Panc1 (cell line): ENCODE measurements around the gene GARIN1A. TPM values are rescaled to one million over a fixed set of nuclear protein-coding genes. Genes with fewer than 3 reads are reported as not detected.

Experiments used
- ATAC-seq: fragments of 200-7000 bp; cut with Tn5 transposase; 2 replicates; pipeline ENCODE4 v1.9.1; 2020; ENCODE audit warnings: mild to moderate bottlenecking, moderate library complexity
- BruUV-seq: library from RNA; stranded (reverse); fragments of 400-500 nt; replicated peaks from 2 replicates; lab custom pipeline; 2021; lab: Mats Ljungman, UMichigan
- CTCF ChIA-PET: fragments of 300-600 bp; sonication (Branson Sonifier 250); formaldehyde crosslinking; loops from one replicate; lab custom pipeline; 2022; ENCODE audit warnings: antibody characterized with exemption; lab: Charles Lee
- POLR2A ChIA-PET: fragments of 300-600 bp; sonication (Branson Sonifier 250); formaldehyde crosslinking; loops from one replicate; lab custom pipeline; 2022; ENCODE audit warnings: antibody characterized with exemption; lab: Charles Lee
- DNase-seq: peaks from one replicate; pipeline ENCODE4 v3.0.0-alpha.2; 2010; ENCODE audit warnings: low read depth, low spot score
- H3K27ac ChIP-seq: 2 replicates; pipeline ENCODE4 v1.5.1; 2011; ENCODE audit warnings: mild to moderate bottlenecking, low read length, inconsistent platforms
- H3K27me3 ChIP-seq: fragments of 200-500 bp; sonication (Bioruptor generic); 2 replicates; pipeline ENCODE4 v1.6.0; 2014; ENCODE audit warnings: low read length, inconsistent platforms; ENCODE audit not compliant: control insufficient read depth, insufficient read depth
- H3K36me3 ChIP-seq: fragments of 200-500 bp; sonication (Bioruptor generic); 2 replicates; pipeline ENCODE4 v1.5.1; 2014; ENCODE audit warnings: inconsistent platforms, mild to moderate bottlenecking, low read length, moderate library complexity; ENCODE audit not compliant: control insufficient read depth, insufficient read depth
- H3K4me1 ChIP-seq: 2 replicates; pipeline ENCODE4 v1.5.1; 2011; ENCODE audit warnings: inconsistent platforms, mild to moderate bottlenecking, low read length, moderate library complexity; ENCODE audit not compliant: control insufficient read depth, insufficient read depth
- H3K4me3 ChIP-seq, 2 experiments: 2 replicates each; pipeline ENCODE4 v1.5.1; 2011 to 2012; ENCODE audit warnings: low read depth in 2 of 2, low read length in 2 of 2, mild to moderate bottlenecking in 2 of 2, inconsistent platforms in 1 of 2, moderate library complexity in 1 of 2
- H3K9me3 ChIP-seq: fragments of 200-500 bp; sonication (Bioruptor generic); 2 replicates; pipeline ENCODE4 v1.5.1; 2014; ENCODE audit warnings: low read depth, mild to moderate bottlenecking, inconsistent platforms, low read length, moderate library complexity; ENCODE audit not compliant: control insufficient read depth, insufficient read depth
- CTCF ChIP-seq: fragments of 450-650 bp; IDR thresholded peaks from 2 replicates; pipeline ENCODE4 v1.5.1; 2017; ENCODE audit warnings: mild to moderate bottlenecking
- POLR2AphosphoS5 ChIP-seq: IDR thresholded peaks from 2 replicates; pipeline ENCODE4 v1.6.1; 2012; ENCODE audit warnings: mild to moderate bottlenecking, low read depth, low read length, moderate library complexity
- SIN3A ChIP-seq: IDR thresholded peaks from 2 replicates; pipeline ENCODE4 v1.6.1; 2012; ENCODE audit warnings: low read depth, mild to moderate bottlenecking, low read length, moderate library complexity, borderline replicate concordance; ENCODE audit not compliant: insufficient read depth
- TCF7L2 ChIP-seq: IDR thresholded peaks from 2 replicates; pipeline ENCODE4 v1.6.1; 2011; ENCODE audit warnings: mild to moderate bottlenecking, low read depth, low read length, inconsistent platforms
- in situ Hi-C: cut with HindIII; loops from 2 replicates; pipeline ENCODE4 v1.10.0; 2016; ENCODE audit warnings: low sequenced_read_pairs, low pct_unique_long_range_greater_than_20kb
- intact Hi-C: fragments of 100-400 bp; cut with micrococcal nuclease; formaldehyde crosslinking; loops from one replicate; pipeline ENCODE4 v1.10.0; 2022; ENCODE audit not compliant: unreplicated experiment
- total RNA-seq: library from RNA; stranded (reverse); gene quantifications from one replicate; pipeline ENCODE4 v1.2.1, GENCODE V29; 2021; ENCODE audit not compliant: unreplicated experiment
- TF ChIP-seq, protein P1 (sequence below), 2 experiments: IDR thresholded peaks; 2 replicates each; pipeline ENCODE4 v1.6.1; 2011 to 2012; ENCODE audit warnings: low read depth in 2 of 2, control low read depth in 1 of 2, low read length in 1 of 2, mild to moderate bottlenecking in 1 of 2, moderate library complexity in 1 of 2; ENCODE audit not compliant: insufficient read depth in 1 of 2

GARIN1A gene
- total RNA-seq, 1 experiment from 2014 or later = 1.2 TPM

GRCh38 chr7:128691227-128691626, 19.1 kb downstream of the GARIN1A start:
- no peak for TF ChIP-seq TCF7L2
- no peak for TF ChIP-seq CTCF
- TF ChIP-seq SIN3A = no peak
- no peak for TF ChIP-seq POLR2AphosphoS5
- TF ChIP-seq, protein P1, sequence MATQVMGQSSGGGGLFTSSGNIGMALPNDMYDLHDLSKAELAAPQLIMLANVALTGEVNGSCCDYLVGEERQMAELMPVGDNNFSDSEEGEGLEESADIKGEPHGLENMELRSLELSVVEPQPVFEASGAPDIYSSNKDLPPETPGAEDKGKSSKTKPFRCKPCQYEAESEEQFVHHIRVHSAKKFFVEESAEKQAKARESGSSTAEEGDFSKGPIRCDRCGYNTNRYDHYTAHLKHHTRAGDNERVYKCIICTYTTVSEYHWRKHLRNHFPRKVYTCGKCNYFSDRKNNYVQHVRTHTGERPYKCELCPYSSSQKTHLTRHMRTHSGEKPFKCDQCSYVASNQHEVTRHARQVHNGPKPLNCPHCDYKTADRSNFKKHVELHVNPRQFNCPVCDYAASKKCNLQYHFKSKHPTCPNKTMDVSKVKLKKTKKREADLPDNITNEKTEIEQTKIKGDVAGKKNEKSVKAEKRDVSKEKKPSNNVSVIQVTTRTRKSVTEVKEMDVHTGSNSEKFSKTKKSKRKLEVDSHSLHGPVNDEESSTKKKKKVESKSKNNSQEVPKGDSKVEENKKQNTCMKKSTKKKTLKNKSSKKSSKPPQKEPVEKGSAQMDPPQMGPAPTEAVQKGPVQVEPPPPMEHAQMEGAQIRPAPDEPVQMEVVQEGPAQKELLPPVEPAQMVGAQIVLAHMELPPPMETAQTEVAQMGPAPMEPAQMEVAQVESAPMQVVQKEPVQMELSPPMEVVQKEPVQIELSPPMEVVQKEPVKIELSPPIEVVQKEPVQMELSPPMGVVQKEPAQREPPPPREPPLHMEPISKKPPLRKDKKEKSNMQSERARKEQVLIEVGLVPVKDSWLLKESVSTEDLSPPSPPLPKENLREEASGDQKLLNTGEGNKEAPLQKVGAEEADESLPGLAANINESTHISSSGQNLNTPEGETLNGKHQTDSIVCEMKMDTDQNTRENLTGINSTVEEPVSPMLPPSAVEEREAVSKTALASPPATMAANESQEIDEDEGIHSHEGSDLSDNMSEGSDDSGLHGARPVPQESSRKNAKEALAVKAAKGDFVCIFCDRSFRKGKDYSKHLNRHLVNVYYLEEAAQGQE (IDR thresholded peaks at IDR 0.05; ENCODE audit: insufficient read depth in 1 of 2, low read depth in 2 of 2, low read length in 1 of 2) = no peak
- no peak for DNase-seq
- no peak for ATAC-seq
- intact Hi-C loops = no loop called here
- Histone ChIP-seq H3K27me3 (no peaks in the 10 kb centered on the region), H3K4me3 (no peak overlapping the region), H3K36me3 (no peaks in the 10 kb centered on the region), H3K4me1 (no peaks in the 10 kb centered on the region), H3K27ac (no peak overlapping the region), H3K9me3 (no peaks in the 10 kb centered on the region)
- POLR2A ChIA-PET = no interaction called here
- CTCF ChIA-PET = interaction anchor here (1.0 kb wide), 1 partner anchor 25 kb away, joined by 5 read pairs; no protein-coding TSS in a partner anchor
- in situ Hi-C loops = no loop called here
- no TSS peak for BruUV-seq

DNA sequence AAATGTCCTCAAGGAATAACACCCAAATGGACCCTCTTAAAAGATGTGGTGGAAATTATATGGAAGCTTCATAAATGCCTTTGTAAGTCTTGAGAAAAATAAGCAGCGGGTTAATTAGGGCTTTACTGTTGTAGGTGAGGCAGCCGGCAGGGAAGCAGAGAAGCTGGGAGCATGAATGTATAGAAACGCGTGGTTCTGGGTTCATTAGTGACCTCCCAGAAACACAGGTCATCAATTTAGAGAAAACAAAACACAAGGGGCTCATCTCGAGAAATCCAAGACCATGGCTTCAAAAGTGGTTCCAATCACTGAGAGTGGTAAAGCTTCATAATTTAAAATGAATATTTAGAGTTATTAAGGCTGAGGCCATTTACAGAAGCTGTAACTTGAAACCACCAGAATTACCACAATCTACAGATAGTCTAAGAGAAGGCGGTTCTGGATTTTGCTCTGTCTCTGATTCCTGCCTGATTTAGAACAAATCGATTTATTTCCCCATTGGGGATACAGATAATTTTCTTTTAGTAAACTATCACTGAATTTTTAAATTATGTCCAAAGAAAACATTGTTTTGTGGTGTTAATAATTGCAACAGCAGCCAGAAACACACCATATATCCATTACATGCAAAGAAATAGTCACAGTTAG, 20.7 kb downstream of the GARIN1A start:
- H3K27me3 ChIP-seq = no peaks in the 10 kb centered on the region
- DNase-seq (no peak), ATAC-seq (no peak)
- ChIA-PET CTCF (no interaction called here), POLR2A (no interaction called here)
- intact Hi-C loops = no loop called here
- no peak for TF ChIP-seq CTCF
- TF ChIP-seq POLR2AphosphoS5 = no peak
- TF ChIP-seq SIN3A = no peak
- TF ChIP-seq, protein P1 (IDR thresholded peaks at IDR 0.05; ENCODE audit: insufficient read depth in 1 of 2, low read depth in 2 of 2, low read length in 1 of 2) = no peak
- no peak for TF ChIP-seq TCF7L2
- in situ Hi-C loops = no loop called here
- no TSS peak for BruUV-seq
- H3K4me3 ChIP-seq = no peak overlapping the region
- H3K27ac ChIP-seq = no peak overlapping the region
- no peaks in the 10 kb centered on the region for H3K4me1 ChIP-seq
- no peaks in the 10 kb centered on the region for H3K9me3 ChIP-seq
- no peaks in the 10 kb centered on the region for H3K36me3 ChIP-seq
